KOPT-K1 (cell line): ENCODE results near the gene DENND4B.
"Not testable (repeated sequence)": the region's sequence is repeated elsewhere in the genome, so short reads cannot be mapped to it uniquely, and the experiment has no call there.

Experiments used
- H3K27ac ChIP-seq: fragments of 200-600 bp; sonication (generic); 2 replicates; pipeline ENCODE4 v1.5.1; 2016; ENCODE audit warnings: antibody characterized with exemption, mild to moderate bottlenecking, low read depth, low read length; ENCODE audit not compliant: poor library complexity, severe bottlenecking
- H3K36me3 ChIP-seq: fragments of 200-600 bp; sonication (generic); 2 replicates; pipeline ENCODE4 v1.5.1; 2017; ENCODE audit warnings: antibody characterized with exemption, mild to moderate bottlenecking, low read length, moderate library complexity; ENCODE audit not compliant: insufficient read depth
- H3K9me3 ChIP-seq: fragments of 200-600 bp; sonication (generic); 2 replicates; pipeline ENCODE4 v1.5.1; 2017; ENCODE audit warnings: antibody characterized with exemption, low read length, mild to moderate bottlenecking; ENCODE audit not compliant: insufficient read depth, poor library complexity, severe bottlenecking

DENND4B gene

GRCh38 chr1:153912349-153912748, 34.2 kb downstream of the DENND4B start:
- Histone ChIP-seq H3K9me3 (no peaks in the 10 kb centered on the region), H3K36me3 (peaks cover 58% of the 10 kb centered on the region), H3K27ac (no peak overlapping the region)

- H3K27ac ChIP-seq, H3K9me3 ChIP-seq: not testable (repeated sequence)
- peaks cover 57% of the 10 kb centered on the region for H3K36me3 ChIP-seq
Measured at GRCh38 chr1:153910560-153910959, 36.0 kb downstream of the DENND4B start.

- H3K27ac ChIP-seq, result no peak overlapping the region
- H3K9me3 ChIP-seq, result no peaks in the 10 kb centered on the region
- H3K36me3 ChIP-seq, result peaks cover 44% of the 10 kb centered on the region
Measured at GRCh38 chr1:153908071-153908470, 38.4 kb downstream of the DENND4B start.

GRCh38 chr1:153907134-153907533, 39.4 kb downstream of the DENND4B start:
- no peak overlapping the region for H3K27ac ChIP-seq
- H3K36me3 ChIP-seq, result peaks cover 35% of the 10 kb centered on the region
- H3K9me3 ChIP-seq, result no peaks in the 10 kb centered on the region

- peaks cover 31% of the 10 kb centered on the region for H3K36me3 ChIP-seq
- H3K27ac ChIP-seq, result no peak overlapping the region
- no peaks in the 10 kb centered on the region for H3K9me3 ChIP-seq
Measured at GRCh38 chr1:153906396-153906795, 40.1 kb downstream of the DENND4B start.

- H3K9me3 ChIP-seq, H3K27ac ChIP-seq: not testable (repeated sequence)
- peaks cover 31% of the 10 kb centered on the region for H3K36me3 ChIP-seq
Measured at GRCh38 chr1:153905908-153906307, 40.6 kb downstream of the DENND4B start.

GRCh38 chr1:153903841-153904455, 42.6 kb downstream of the DENND4B start:
- Histone ChIP-seq H3K36me3 (peaks cover 43% of the 10 kb centered on the region), H3K9me3 (no peaks in the 10 kb centered on the region)

GRCh38 chr1:153899509-153899908, 47.0 kb downstream of the DENND4B start:
- Histone ChIP-seq H3K9me3 (no peaks in the 10 kb centered on the region), H3K27ac (no peak overlapping the region), H3K36me3 (peaks cover 49% of the 10 kb centered on the region)

More at GRCh38 chr1:153903841-153904455, 42.6 kb downstream of the DENND4B start:
- no peak overlapping the region for H3K27ac ChIP-seq

- H3K27ac ChIP-seq, H3K9me3 ChIP-seq: not testable (repeated sequence)
- peaks cover 71% of the 10 kb centered on the region for H3K36me3 ChIP-seq
Measured at GRCh38 chr1:153895866-153896265, 50.7 kb downstream of the DENND4B start.

GRCh38 chr1:153891042-153891441, 55.5 kb downstream of the DENND4B start:
- not testable (repeated sequence) for H3K27ac ChIP-seq, H3K9me3 ChIP-seq
- H3K36me3 ChIP-seq, result peaks cover 61% of the 10 kb centered on the region

- peak overlapping the region; percentile 16 for H3K27ac ChIP-seq
- no peaks in the 10 kb centered on the region for H3K9me3 ChIP-seq
- peaks cover 54% of the 10 kb centered on the region for H3K36me3 ChIP-seq
Measured at GRCh38 chr1:153888533-153888932, 58.0 kb downstream of the DENND4B start.

GRCh38 chr1:153886127-153886526, 60.4 kb downstream of the DENND4B start:
- Histone ChIP-seq H3K27ac (no peak overlapping the region), H3K9me3 (no peaks in the 10 kb centered on the region), H3K36me3 (peaks cover 35% of the 10 kb centered on the region)

- H3K27ac ChIP-seq, result no peak overlapping the region
- no peaks in the 10 kb centered on the region for H3K9me3 ChIP-seq
- peaks cover 31% of the 10 kb centered on the region for H3K36me3 ChIP-seq
Measured at GRCh38 chr1:153883223-153883622, 63.3 kb downstream of the DENND4B start.

- Histone ChIP-seq H3K36me3 (peaks cover 25% of the 10 kb centered on the region), H3K9me3 (no peaks in the 10 kb centered on the region), H3K27ac (no peak overlapping the region)
Measured at GRCh38 chr1:153882296-153882912, 64.1 kb downstream of the DENND4B start.

- peaks cover 18% of the 10 kb centered on the region for H3K36me3 ChIP-seq
- H3K27ac ChIP-seq, result no peak overlapping the region
- H3K9me3 ChIP-seq, result no peaks in the 10 kb centered on the region
Measured at GRCh38 chr1:153881751-153882150, 64.8 kb downstream of the DENND4B start.

GRCh38 chr1:153880962-153881361, 65.6 kb downstream of the DENND4B start:
- H3K27ac ChIP-seq, result no peak overlapping the region
- H3K9me3 ChIP-seq, result no peaks in the 10 kb centered on the region
- H3K36me3 ChIP-seq, result peaks cover 13% of the 10 kb centered on the region
